Measurements from ENCODE around the gene SSR1. TPM values are rescaled to one million over a fixed set of nuclear protein-coding genes. Genes with fewer than 3 reads are reported as not detected.

SSR1 gene
- total and polyA plus RNA-seq, 4 donors, result 43.6 to 115 (median 79.9) TPM

- no peak overlapping the region for H3K9ac ChIP-seq (ENCODE audit: low read depth in 1 of 2, low read length in 2 of 2)
- no peaks in the 10 kb centered on the region for H3K27me3 ChIP-seq (ENCODE audit: control insufficient read depth in 4 of 4, insufficient read depth in 4 of 4, low read length in 3 of 4)
- H3K4me1 ChIP-seq (ENCODE audit: control insufficient read depth in 4 of 4, insufficient read depth in 4 of 4, low read length in 3 of 4), result peaks cover 6 to 27% (median 16%) of the 10 kb centered on the region in 4 donors
- no peak overlapping the region for H3K4me3 ChIP-seq (ENCODE audit: low read depth in 1 of 3, low read length in 3 of 3)
- peak overlapping the region in 1 of 2 donors; percentile 31 for H3K27ac ChIP-seq (ENCODE audit: low read depth in 1 of 2, low read length in 2 of 2)
- H3K9me3 ChIP-seq (ENCODE audit: control insufficient read depth in 4 of 4, low read length in 3 of 4), result no peaks in the 10 kb centered on the region
- H3K36me3 ChIP-seq (ENCODE audit: control insufficient read depth in 4 of 4, insufficient read depth in 3 of 4, low read depth in 1 of 4, low read length in 3 of 4), result no peaks in the 10 kb centered on the region
- TF ChIP-seq YY1 (IDR thresholded peaks at IDR 0.05), result no peak
- TF ChIP-seq SP1 (IDR thresholded peaks at IDR 0.05), result no peak
- TF ChIP-seq GABPA (IDR thresholded peaks at IDR 0.05 in 1 of 2, conservative IDR thresholded peaks at IDR 0.05 in 1 of 2), result no peak
- TF ChIP-seq, protein P1, sequence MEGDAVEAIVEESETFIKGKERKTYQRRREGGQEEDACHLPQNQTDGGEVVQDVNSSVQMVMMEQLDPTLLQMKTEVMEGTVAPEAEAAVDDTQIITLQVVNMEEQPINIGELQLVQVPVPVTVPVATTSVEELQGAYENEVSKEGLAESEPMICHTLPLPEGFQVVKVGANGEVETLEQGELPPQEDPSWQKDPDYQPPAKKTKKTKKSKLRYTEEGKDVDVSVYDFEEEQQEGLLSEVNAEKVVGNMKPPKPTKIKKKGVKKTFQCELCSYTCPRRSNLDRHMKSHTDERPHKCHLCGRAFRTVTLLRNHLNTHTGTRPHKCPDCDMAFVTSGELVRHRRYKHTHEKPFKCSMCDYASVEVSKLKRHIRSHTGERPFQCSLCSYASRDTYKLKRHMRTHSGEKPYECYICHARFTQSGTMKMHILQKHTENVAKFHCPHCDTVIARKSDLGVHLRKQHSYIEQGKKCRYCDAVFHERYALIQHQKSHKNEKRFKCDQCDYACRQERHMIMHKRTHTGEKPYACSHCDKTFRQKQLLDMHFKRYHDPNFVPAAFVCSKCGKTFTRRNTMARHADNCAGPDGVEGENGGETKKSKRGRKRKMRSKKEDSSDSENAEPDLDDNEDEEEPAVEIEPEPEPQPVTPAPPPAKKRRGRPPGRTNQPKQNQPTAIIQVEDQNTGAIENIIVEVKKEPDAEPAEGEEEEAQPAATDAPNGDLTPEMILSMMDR (IDR thresholded peaks at IDR 0.05; ENCODE audit: low read depth, low read length, missing input control), result no peak
- no peak for TF ChIP-seq RXRA (IDR thresholded peaks at IDR 0.05)
- TF ChIP-seq EGR1 (IDR thresholded peaks at IDR 0.05; ENCODE audit: low read depth in 2 of 2), result no peak
- TF ChIP-seq FOXA1 (IDR thresholded peaks at IDR 0.05), result no peak
- TF ChIP-seq JUND (IDR thresholded peaks at IDR 0.05), result peak in 1 of 2 donors; percentile 46
- TF ChIP-seq HNF4G (IDR thresholded peaks at IDR 0.05), result no peak
- TF ChIP-seq RAD21 (IDR thresholded peaks at IDR 0.05), result peak in 1 of 2 donors; percentile 16
- TF ChIP-seq TAF1 (conservative IDR thresholded peaks at IDR 0.05), result no peak
- TF ChIP-seq HNF4A (conservative IDR thresholded peaks at IDR 0.05), result peak in 1 of 2 donors; percentile 40
- TF ChIP-seq NR2F2 (IDR thresholded peaks at IDR 0.05), result no peak
- no peak for TF ChIP-seq REST (IDR thresholded peaks at IDR 0.05)
- no peak for TF ChIP-seq ATF3 (IDR thresholded peaks at IDR 0.05)
- no peak for TF ChIP-seq ZBTB33 (IDR thresholded peaks at IDR 0.05)
- no peak for TF ChIP-seq MAX (IDR thresholded peaks at IDR 0.05)
- no peak for TF ChIP-seq FOXA2 (IDR thresholded peaks at IDR 0.05)
- WGBS, result 64% methylated on average over 13 of the region's 13 CpGs
- no peak for DNase-seq (ENCODE audit: low spot score)
These were observed 45.4 kb downstream of the SSR1 start for GRCh38 chr6:7267466-7268091.

Measured in liver (tissue), 9 donors.